ENCODE measurements around the gene ZNF805.

The ZNF805 gene

DNA sequence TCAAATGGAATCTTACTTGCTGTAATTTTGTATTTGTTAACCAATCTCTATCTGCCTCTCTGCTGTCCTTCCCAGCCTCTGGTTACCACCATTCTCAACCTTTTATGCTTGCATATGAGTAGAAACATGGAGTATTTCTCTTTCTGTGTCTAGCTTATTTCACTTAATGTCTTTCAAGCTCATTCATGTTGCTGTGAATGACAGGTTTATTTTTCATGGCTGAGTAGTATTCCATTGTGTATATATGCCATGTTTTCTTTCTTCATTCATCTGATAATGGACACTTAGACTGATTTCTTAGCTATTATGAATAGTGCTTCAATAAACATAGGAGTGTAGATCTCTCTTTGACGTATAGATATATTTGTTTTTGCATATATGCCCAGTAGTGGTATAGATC is 53.3 kb downstream of the ZNF805 start:
- Histone ChIP-seq H3K4me1 (ENCODE audit: insufficient read depth, low read length, severe bottlenecking) (no peaks in the 10 kb centered on the region), H3K27me3 (ENCODE audit: insufficient read depth, low read length) (no peaks in the 10 kb centered on the region), H2AFZ (ENCODE audit: low read length) (no peak overlapping the region), H3F3A (ENCODE audit: insufficient read depth, low read length) (no peaks in the 10 kb centered on the region), H3K9me2 (ENCODE audit: low read depth, low read length) (no peaks in the 10 kb centered on the region), H3K9me3 (ENCODE audit: low read length) (peaks cover 40% of the 10 kb centered on the region), H3K9ac (ENCODE audit: low read length) (no peak overlapping the region), H3K27ac (ENCODE audit: low read depth, low read length, poor library complexity, severe bottlenecking) (no peak overlapping the region), H4K20me1 (ENCODE audit: insufficient read depth, low read length) (no peaks in the 10 kb centered on the region), H3K79me2 (ENCODE audit: insufficient read depth, low read length) (peaks cover 17% of the 10 kb centered on the region), H3K4me3 (ENCODE audit: low read depth, low read length, poor library complexity, severe bottlenecking) (no peak overlapping the region), H3K4me2 (ENCODE audit: low read length) (no peak overlapping the region), H3K36me3 (ENCODE audit: insufficient read depth, low read length) (peaks cover 96% of the 10 kb centered on the region)
- TF ChIP-seq, protein P1, sequence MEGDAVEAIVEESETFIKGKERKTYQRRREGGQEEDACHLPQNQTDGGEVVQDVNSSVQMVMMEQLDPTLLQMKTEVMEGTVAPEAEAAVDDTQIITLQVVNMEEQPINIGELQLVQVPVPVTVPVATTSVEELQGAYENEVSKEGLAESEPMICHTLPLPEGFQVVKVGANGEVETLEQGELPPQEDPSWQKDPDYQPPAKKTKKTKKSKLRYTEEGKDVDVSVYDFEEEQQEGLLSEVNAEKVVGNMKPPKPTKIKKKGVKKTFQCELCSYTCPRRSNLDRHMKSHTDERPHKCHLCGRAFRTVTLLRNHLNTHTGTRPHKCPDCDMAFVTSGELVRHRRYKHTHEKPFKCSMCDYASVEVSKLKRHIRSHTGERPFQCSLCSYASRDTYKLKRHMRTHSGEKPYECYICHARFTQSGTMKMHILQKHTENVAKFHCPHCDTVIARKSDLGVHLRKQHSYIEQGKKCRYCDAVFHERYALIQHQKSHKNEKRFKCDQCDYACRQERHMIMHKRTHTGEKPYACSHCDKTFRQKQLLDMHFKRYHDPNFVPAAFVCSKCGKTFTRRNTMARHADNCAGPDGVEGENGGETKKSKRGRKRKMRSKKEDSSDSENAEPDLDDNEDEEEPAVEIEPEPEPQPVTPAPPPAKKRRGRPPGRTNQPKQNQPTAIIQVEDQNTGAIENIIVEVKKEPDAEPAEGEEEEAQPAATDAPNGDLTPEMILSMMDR (IDR thresholded peaks at IDR 0.05; ENCODE audit: low read length) = no peak
- no peak for TF ChIP-seq EZH2 (IDR thresholded peaks at IDR 0.05; ENCODE audit: borderline replicate concordance, low read length)

DNA sequence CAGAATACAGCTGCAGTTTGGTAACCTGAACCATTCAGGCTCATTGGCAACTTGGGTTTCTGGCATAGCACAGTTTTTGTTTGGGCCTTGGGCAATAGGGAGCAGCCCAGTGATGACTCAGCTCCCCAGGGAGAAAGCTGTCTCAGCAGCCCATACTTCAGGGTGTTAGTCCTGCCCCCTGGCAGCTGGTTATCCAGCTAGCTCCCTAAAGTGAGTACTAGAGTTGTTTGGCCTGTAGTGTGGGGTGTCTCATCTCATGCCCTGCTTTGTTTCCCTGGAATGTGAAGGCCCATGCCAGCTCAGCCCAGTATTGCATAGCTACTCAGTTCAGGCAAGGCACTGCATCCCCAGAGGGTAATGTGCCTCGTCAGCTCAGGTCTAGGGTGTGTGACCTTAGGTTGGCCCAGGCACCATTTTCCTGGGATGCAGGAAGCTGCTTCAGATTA is 61.6 kb downstream of the ZNF805 start:
- Histone ChIP-seq H3K4me2 (ENCODE audit: low read length) (no peak overlapping the region), H3K79me2 (ENCODE audit: insufficient read depth, low read length) (peaks cover 5% of the 10 kb centered on the region; the same call in 1 of the 2 replicates), H3K9ac (ENCODE audit: low read length) (no peak overlapping the region), H3K9me3 (ENCODE audit: low read length) (no peaks in the 10 kb centered on the region), H4K20me1 (ENCODE audit: insufficient read depth, low read length) (no peaks in the 10 kb centered on the region), H3F3A (ENCODE audit: insufficient read depth, low read length) (no peaks in the 10 kb centered on the region), H3K27ac (ENCODE audit: low read depth, low read length, poor library complexity, severe bottlenecking) (no peak overlapping the region), H3K36me3 (ENCODE audit: insufficient read depth, low read length) (peaks cover 67% of the 10 kb centered on the region), H3K4me1 (ENCODE audit: insufficient read depth, low read length, severe bottlenecking) (no peaks in the 10 kb centered on the region), H2AFZ (ENCODE audit: low read length) (no peak overlapping the region), H3K27me3 (ENCODE audit: insufficient read depth, low read length) (no peaks in the 10 kb centered on the region), H3K4me3 (ENCODE audit: low read depth, low read length, poor library complexity, severe bottlenecking) (no peak overlapping the region), H3K9me2 (ENCODE audit: low read depth, low read length) (no peaks in the 10 kb centered on the region)
- TF ChIP-seq, protein P1 (IDR thresholded peaks at IDR 0.05; ENCODE audit: low read length) = no peak
- no peak for TF ChIP-seq EZH2 (IDR thresholded peaks at IDR 0.05; ENCODE audit: borderline replicate concordance, low read length)

DNA sequence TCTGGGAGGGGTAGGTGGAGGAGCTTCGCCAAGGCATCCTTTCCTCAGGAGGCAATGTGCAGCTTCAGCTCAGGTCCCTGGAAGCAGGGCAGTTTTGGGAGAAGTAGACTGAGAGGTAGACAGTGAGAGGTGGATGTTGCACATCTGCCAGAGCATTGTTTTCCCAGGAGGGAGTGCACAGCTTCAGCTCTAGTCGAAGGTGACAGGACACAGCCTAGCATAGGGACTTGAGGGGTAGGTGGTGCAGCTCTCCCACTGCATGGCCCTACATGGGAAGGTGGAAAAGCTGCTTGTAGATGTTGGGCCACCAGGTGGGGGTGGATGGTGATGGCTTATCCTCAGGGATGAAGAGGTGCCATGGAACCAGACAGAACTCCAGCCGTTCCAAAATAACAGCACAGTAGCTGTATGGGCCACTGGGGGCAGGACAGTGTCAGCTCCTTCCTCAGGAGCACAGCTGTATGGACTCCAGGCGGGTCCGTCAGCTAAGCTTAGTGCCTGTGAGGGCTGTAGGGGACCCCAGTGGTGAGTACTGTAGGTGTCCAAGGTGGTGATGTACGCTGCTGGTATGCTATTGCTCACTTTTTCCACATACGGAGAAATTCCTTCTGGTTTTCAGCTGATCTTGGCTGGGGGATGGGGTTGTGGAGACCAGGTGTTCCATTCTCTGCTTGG is 62.4 kb downstream of the ZNF805 start:
- no peak for TF ChIP-seq EZH2 (IDR thresholded peaks at IDR 0.05; ENCODE audit: borderline replicate concordance, low read length)
- TF ChIP-seq, protein P1 (IDR thresholded peaks at IDR 0.05; ENCODE audit: low read length) = no peak
- Histone ChIP-seq H3K27ac (ENCODE audit: low read depth, low read length, poor library complexity, severe bottlenecking) (no peak overlapping the region), H3K36me3 (ENCODE audit: insufficient read depth, low read length) (peaks cover 59% of the 10 kb centered on the region), H4K20me1 (ENCODE audit: insufficient read depth, low read length) (no peaks in the 10 kb centered on the region), H2AFZ (ENCODE audit: low read length) (no peak overlapping the region), H3K9ac (ENCODE audit: low read length) (no peak overlapping the region), H3K4me1 (ENCODE audit: insufficient read depth, low read length, severe bottlenecking) (no peaks in the 10 kb centered on the region), H3K4me2 (ENCODE audit: low read length) (no peak overlapping the region), H3K4me3 (ENCODE audit: low read depth, low read length, poor library complexity, severe bottlenecking) (no peak overlapping the region), H3K9me3 (ENCODE audit: low read length) (no peaks in the 10 kb centered on the region), H3K27me3 (ENCODE audit: insufficient read depth, low read length) (no peaks in the 10 kb centered on the region), H3K9me2 (ENCODE audit: low read depth, low read length) (no peaks in the 10 kb centered on the region), H3K79me2 (ENCODE audit: insufficient read depth, low read length) (peaks cover 2% of the 10 kb centered on the region; the same call in 1 of the 2 replicates), H3F3A (ENCODE audit: insufficient read depth, low read length) (no peaks in the 10 kb centered on the region)

All from OCI-LY1 (cell line).